ENCODE data around the gene CEACAM18.

The CEACAM18 gene

DNA sequence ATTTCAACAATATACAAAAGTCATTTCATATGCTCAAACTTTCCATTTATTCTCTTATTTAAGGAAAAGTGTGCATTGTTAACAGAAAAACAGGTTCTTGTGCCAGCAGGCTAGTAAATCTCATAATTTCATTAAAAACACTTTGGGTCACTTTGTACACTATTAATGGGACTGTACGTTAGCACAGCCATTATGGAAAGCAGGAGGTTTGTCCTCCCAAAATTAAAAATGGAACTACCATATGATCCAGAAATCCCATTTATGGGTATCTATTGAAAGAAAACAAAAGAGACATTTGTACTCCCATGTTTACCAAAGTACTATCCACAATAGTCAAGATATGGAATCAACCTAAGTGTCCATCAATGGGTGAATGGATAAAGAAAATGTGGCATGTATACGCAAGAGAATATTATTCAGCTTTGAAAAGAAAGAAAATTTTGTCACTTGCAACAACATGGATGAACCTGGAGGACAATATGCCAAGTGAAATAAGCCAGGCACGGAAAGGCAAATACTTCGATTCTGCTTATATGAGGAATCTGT, 61.6 kb downstream of the CEACAM18 start:
- no peak for DNase-seq

Data from NCI-H69 (cell line).